HepG2 (cell line): ENCODE data around the gene GAREM1. TPM values are rescaled to one million over a fixed set of nuclear protein-coding genes. Genes with fewer than 3 reads are reported as not detected.

Source experiments
- ATAC-seq: fragments of 200-7000 bp; cut with Tn5 transposase; 3 replicates; pipeline ENCODE4 v1.9.1; 2020; ENCODE audit warnings: mild to moderate bottlenecking, moderate library complexity
- BruUV-seq: library from RNA; stranded (reverse); fragments of 400-500 nt; replicated peaks from 2 replicates; lab custom pipeline; 2021; lab: Mats Ljungman, UMichigan
- CTCF ChIA-PET: fragments of 300-600 bp; formaldehyde crosslinking; extraction: SDS; loops from one replicate; lab custom pipeline; 2021; ENCODE audit warnings: low total read pairs, inconsistent platforms, low intra/inter-chr PET ratio; lab: Yijun Ruan, JAX
- POLR2A ChIA-PET: fragments of 350-600 bp; sonication (Branson Sonifier 250); formaldehyde crosslinking; loops from one replicate; lab custom pipeline; 2020; ENCODE audit warnings: antibody characterized with exemption, inconsistent platforms; lab: Yijun Ruan, JAX
- DNase-seq: peaks from one replicate; pipeline ENCODE4 v3.0.0-alpha.2; 2015; ENCODE audit warnings: low spot score
- FAIRE-seq: peaks from 3 replicates; lab custom pipeline; 2011; peaks lifted over from hg19 to GRCh38; lab: Jason Lieb, UNC
- H2AFZ ChIP-seq: one replicate; pipeline ENCODE4 v1.6.1; 2011; ENCODE audit warnings: low read length, inconsistent platforms
- H3K27ac ChIP-seq: fragments of 300-600 bp; 3 replicates; pipeline ENCODE4 v1.8.0; 2011; ENCODE audit warnings: mixed run types, mild to moderate bottlenecking, mixed read lengths, low read length, inconsistent platforms; ENCODE audit not compliant: insufficient read depth; ENCODE audit errors: extremely low read length
- H3K27me3 ChIP-seq, 2 experiments: fragments of 200-600 bp in 1 of 2; 2 replicates in 1 of 2; 3 replicates in 1 of 2; pipeline versions ENCODE4 v1.6.0 to v1.8.0; 2011; ENCODE audit warnings: low read length in 2 of 2, mild to moderate bottlenecking in 2 of 2, moderate library complexity in 2 of 2, inconsistent platforms in 1 of 2; ENCODE audit not compliant: insufficient read depth in 2 of 2, control insufficient read depth in 1 of 2
- H3K36me3 ChIP-seq, 2 experiments: fragments of 200-600 bp in 1 of 2; replicated peaks in 1 of 2; 2 replicates in 1 of 2; 3 replicates in 1 of 2; pipeline versions ENCODE4 v1.5.1 to v1.8.0; 2011; ENCODE audit warnings: low read length in 2 of 2, inconsistent platforms in 1 of 2; ENCODE audit not compliant: insufficient read depth in 2 of 2, control insufficient read depth in 1 of 2
- H3K4me1 ChIP-seq: 2 replicates; pipeline ENCODE4 v1.5.1; 2012; ENCODE audit warnings: low read length, inconsistent platforms; ENCODE audit not compliant: insufficient read depth
- H3K4me2 ChIP-seq: 2 replicates; pipeline ENCODE4 v1.6.0; 2011; ENCODE audit warnings: low read depth, low read length, inconsistent platforms
- H3K4me3 ChIP-seq, 3 experiments: fragments of 200-600 bp in 1 of 3; sonication (generic), shearing (Covaris generic) in 1 of 3; replicated peaks in 1 of 3; 2 replicates each; pipeline ENCODE4 v1.5.1; 2011 to 2016; ENCODE audit warnings: low read length in 3 of 3, inconsistent platforms in 2 of 3, low read depth in 2 of 3, mild to moderate bottlenecking in 2 of 3, control low read depth in 1 of 3, mixed read lengths in 1 of 3; ENCODE audit not compliant: insufficient read depth in 1 of 3
- H3K79me2 ChIP-seq: one replicate; pipeline ENCODE4 v1.6.1; 2011; ENCODE audit warnings: low read length, inconsistent platforms; ENCODE audit not compliant: insufficient read depth
- H3K9ac ChIP-seq: 2 replicates; pipeline ENCODE4 v1.6.0; 2011; ENCODE audit warnings: mild to moderate bottlenecking, low read depth, low read length, inconsistent platforms; ENCODE audit not compliant: insufficient read depth
- H3K9me3 ChIP-seq: 2 replicates; pipeline ENCODE4 v1.5.1; 2012; ENCODE audit warnings: mild to moderate bottlenecking, low read length
- H4K20me1 ChIP-seq: 2 replicates; pipeline ENCODE4 v1.6.0; 2011; ENCODE audit warnings: inconsistent platforms, mild to moderate bottlenecking, low read length, moderate library complexity; ENCODE audit not compliant: insufficient read depth
- ARNT2 ChIP-seq: sonication (generic); formaldehyde crosslinking; IDR thresholded peaks from 2 replicates; pipeline ENCODE4 v1.8.0; 2022; ENCODE audit warnings: mild to moderate bottlenecking, low read depth, missing genetic modification reagents, moderate library complexity
- FOXP1 ChIP-seq, 2 experiments: fragments of 450-650 bp in 1 of 2; IDR thresholded peaks; 2 replicates each; pipeline ENCODE4 v1.6.1; 2017 to 2018; ENCODE audit warnings: antibody characterized with exemption in 1 of 2
- GABPB1 ChIP-seq: IDR thresholded peaks from 2 replicates; pipeline ENCODE4 v1.6.1; 2016; ENCODE audit warnings: mild to moderate bottlenecking, missing genetic modification reagents, moderate library complexity, missing compliant biosample characterization
- GPN1 ChIP-seq: sonication (generic); formaldehyde crosslinking; IDR thresholded peaks from 2 replicates; pipeline ENCODE4 v1.5.1; 2020; ENCODE audit warnings: missing genetic modification reagents, borderline replicate concordance
- HMGXB3 ChIP-seq: sonication (generic); formaldehyde crosslinking; IDR thresholded peaks from 2 replicates; pipeline ENCODE4 v1.4.0; 2020; ENCODE audit warnings: missing genetic modification reagents, borderline replicate concordance
- NPAS2 ChIP-seq: sonication (generic); formaldehyde crosslinking; IDR thresholded peaks from 2 replicates; pipeline ENCODE4 v1.8.0; 2022; ENCODE audit warnings: mild to moderate bottlenecking, missing genetic modification reagents, borderline replicate concordance
- SKIL ChIP-seq: sonication (generic); formaldehyde crosslinking; IDR thresholded peaks from 2 replicates; pipeline ENCODE4 v1.8.0; 2022; ENCODE audit warnings: missing genetic modification reagents, mild to moderate bottlenecking, moderate library complexity, borderline replicate concordance
- ZC3H13 ChIP-seq: sonication (generic); formaldehyde crosslinking; IDR thresholded peaks from 2 replicates; pipeline ENCODE4 v1.8.1; 2023; ENCODE audit warnings: mild to moderate bottlenecking, missing genetic modification reagents, moderate library complexity
- ZNF713 ChIP-seq: sonication (generic); formaldehyde crosslinking; IDR thresholded peaks from 2 replicates; pipeline ENCODE4 v1.4.0; 2020; ENCODE audit warnings: mild to moderate bottlenecking, missing genetic modification reagents
- ZNF879 ChIP-seq: sonication (generic); formaldehyde crosslinking; IDR thresholded peaks from 2 replicates; pipeline ENCODE4 v1.8.1; 2023; ENCODE audit warnings: missing genetic modification reagents
- ZZZ3 ChIP-seq: sonication (generic); formaldehyde crosslinking; IDR thresholded peaks from 2 replicates; pipeline ENCODE4 v1.4.0; 2020; ENCODE audit warnings: missing genetic modification reagents, mild to moderate bottlenecking, borderline replicate concordance
- WGBS: methylation state at CpG from one replicate; pipeline ENCODE4 v1.1.6; 2017; ENCODE audit warnings: low lambda C conversion rate; 5-methylcytosine and 5-hydroxymethylcytosine counted together
- in situ Hi-C: cut with HindIII; loops from 2 replicates; pipeline ENCODE4 v1.10.0; 2017; ENCODE audit warnings: low pct_unique_long_range_greater_than_20kb; ENCODE audit not compliant: extremely low pct_ligation_motif_present
- intact Hi-C: fragments of 100-400 bp; cut with micrococcal nuclease; formaldehyde crosslinking; loops from one replicate; pipeline ENCODE4 v1.10.0; 2022; ENCODE audit not compliant: unreplicated experiment
- polyA plus RNA-seq, 8 experiments: library from polyadenylated mRNA; depleted of rRNA in 3 of 8; stranded (reverse) in 7 of 8; unstranded in 1 of 8; fragments of >200 nt; fragmentation: Illumina TruSeq in 4 of 8; extraction: Trizol in 4 of 8; gene quantifications; 2 replicates each; pipeline versions ENCODE4 v1.2.1 to v1.2.3, GENCODE V29; 2011 to 2016; ENCODE audit warnings: low read depth in 4 of 8, missing spikeins in 1 of 8, mixed read lengths in 1 of 8; ENCODE audit not compliant: insufficient read depth in 1 of 8
- total RNA-seq, 5 experiments: library from RNA; depleted of rRNA; stranded (reverse); fragments of >200 nt; fragmentation: Illumina TruSeq; extraction: Trizol; gene quantifications; 2 replicates each; pipeline ENCODE4 v1.2.3, GENCODE V29; 2016; ENCODE audit warnings: low read depth in 1 of 5
- TF ChIP-seq, protein P1 (sequence below): sonication (generic); formaldehyde crosslinking; IDR thresholded peaks from 2 replicates; pipeline ENCODE4 v1.4.0; 2020; ENCODE audit warnings: low read depth, missing genetic modification reagents

The GAREM1 gene
- total and polyA plus RNA-seq, 2 of the 13 experiments (the other 11 are each of a cell fraction or from before 2014, with no cell fraction given): 2.5 to 2.9 TPM

- peaks cover 25% of the 10 kb centered on the region for H3K4me1 ChIP-seq
- no peaks in the 10 kb centered on the region for H4K20me1 ChIP-seq
- FAIRE-seq (no peak), DNase-seq (no peak), ATAC-seq (peak; percentile 3)
- no peak overlapping the region for H2AFZ ChIP-seq
- H3K27ac ChIP-seq: no peak overlapping the region
- peak overlapping the region; percentile 71 for H3K9ac ChIP-seq
- WGBS: 2% methylated on average over 13 of the region's 41 CpGs
- no peaks in the 10 kb centered on the region for H3K36me3 ChIP-seq
- peak overlapping the region; percentile 76 to 88 (median 87) for H3K4me3 ChIP-seq
- CTCF ChIA-PET: interaction anchor here (1.5 to 2.1 kb wide), 3 partner anchors 178 to 198 kb away, joined by 4 to 18 read pairs (median 8); no protein-coding TSS in a partner anchor
- no peaks in the 10 kb centered on the region for H3K9me3 ChIP-seq
- no peaks in the 10 kb centered on the region; a peak in 3 of 5 replicates for H3K27me3 ChIP-seq
- intact Hi-C loops (loop anchor here (1.0 to 5.0 kb wide), 4 partner anchors 79 to 313 kb away; no protein-coding TSS in a partner anchor), in situ Hi-C loops (loop anchor here (5.0 kb wide), 1 partner anchor 183 kb away; no protein-coding TSS in a partner anchor)
- H3K4me2 ChIP-seq: peak overlapping the region; percentile 91
- peaks cover 15% of the 10 kb centered on the region for H3K79me2 ChIP-seq
- BruUV-seq: no TSS peak
- POLR2A ChIA-PET: interaction anchor here (1.1 to 2.8 kb wide), 4 partner anchors 87 to 218 kb away, joined by 3 to 21 read pairs (median 6); no protein-coding TSS in a partner anchor
- TF ChIP-seq, protein P1, sequence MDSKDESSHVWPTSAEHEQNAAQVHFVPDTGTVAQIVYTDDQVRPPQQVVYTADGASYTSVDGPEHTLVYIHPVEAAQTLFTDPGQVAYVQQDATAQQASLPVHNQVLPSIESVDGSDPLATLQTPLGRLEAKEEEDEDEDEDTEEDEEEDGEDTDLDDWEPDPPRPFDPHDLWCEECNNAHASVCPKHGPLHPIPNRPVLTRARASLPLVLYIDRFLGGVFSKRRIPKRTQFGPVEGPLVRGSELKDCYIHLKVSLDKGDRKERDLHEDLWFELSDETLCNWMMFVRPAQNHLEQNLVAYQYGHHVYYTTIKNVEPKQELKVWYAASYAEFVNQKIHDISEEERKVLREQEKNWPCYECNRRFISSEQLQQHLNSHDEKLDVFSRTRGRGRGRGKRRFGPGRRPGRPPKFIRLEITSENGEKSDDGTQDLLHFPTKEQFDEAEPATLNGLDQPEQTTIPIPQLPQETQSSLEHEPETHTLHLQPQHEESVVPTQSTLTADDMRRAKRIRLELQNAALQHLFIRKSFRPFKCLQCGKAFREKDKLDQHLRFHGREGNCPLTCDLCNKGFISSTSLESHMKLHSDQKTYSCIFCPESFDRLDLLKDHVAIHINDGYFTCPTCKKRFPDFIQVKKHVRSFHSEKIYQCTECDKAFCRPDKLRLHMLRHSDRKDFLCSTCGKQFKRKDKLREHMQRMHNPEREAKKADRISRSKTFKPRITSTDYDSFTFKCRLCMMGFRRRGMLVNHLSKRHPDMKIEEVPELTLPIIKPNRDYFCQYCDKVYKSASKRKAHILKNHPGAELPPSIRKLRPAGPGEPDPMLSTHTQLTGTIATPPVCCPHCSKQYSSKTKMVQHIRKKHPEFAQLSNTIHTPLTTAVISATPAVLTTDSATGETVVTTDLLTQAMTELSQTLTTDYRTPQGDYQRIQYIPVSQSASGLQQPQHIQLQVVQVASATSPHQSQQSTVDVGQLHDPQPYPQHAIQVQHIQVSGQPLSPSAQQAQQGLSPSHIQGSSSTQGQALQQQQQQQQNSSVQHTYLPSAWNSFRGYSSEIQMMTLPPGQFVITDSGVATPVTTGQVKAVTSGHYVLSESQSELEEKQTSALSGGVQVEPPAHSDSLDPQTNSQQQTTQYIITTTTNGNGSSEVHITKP (CRISPR knock-in tag): no peak
- no peak for TF ChIP-seq SKIL (CRISPR knock-in tag)
- TF ChIP-seq GPN1: no peak
- no peak for TF ChIP-seq ARNT2 (CRISPR knock-in tag)
- TF ChIP-seq GABPB1: 0 out of 2 replicates have a peak, but pooled peaks have one; percentile 33
- TF ChIP-seq ZZZ3 (CRISPR knock-in tag): no peak
- TF ChIP-seq FOXP1 (IDR thresholded peaks at IDR 0.05): no peak
- no peak for TF ChIP-seq FOXP1 (CRISPR knock-in tag; IDR thresholded peaks at IDR 0.05)
- no peak for TF ChIP-seq ZC3H13 (CRISPR knock-in tag)
- no peak for TF ChIP-seq ZNF879
- TF ChIP-seq HMGXB3 (CRISPR knock-in tag): no peak
- no peak for TF ChIP-seq NPAS2 (CRISPR knock-in tag)
- no peak for TF ChIP-seq ZNF713 (CRISPR knock-in tag)
Measured at GRCh38 chr18:32469691-32470459, 807 bp downstream of the GAREM1 start.
